C4-2B (cell line): ENCODE data around the gene BTNL8.

ENCODE experiments used
- H3K27ac ChIP-seq: fragments of 450-650 bp; 2 replicates; pipeline ENCODE4 v1.5.1; 2017
- CTCF ChIP-seq: fragments of 450-650 bp; conservative IDR thresholded peaks from 2 replicates; pipeline ENCODE4 v1.5.1; 2017; ENCODE audit warnings: mild to moderate bottlenecking
- ZFX ChIP-seq: fragments of 450-650 bp; IDR thresholded peaks from 2 replicates; pipeline ENCODE4 v1.6.1; 2017

The BTNL8 gene

GRCh38 chr5:180970336-180970735 is 71.4 kb downstream of the BTNL8 start:
- no peak for TF ChIP-seq ZFX
- no peak for TF ChIP-seq CTCF

GRCh38 chr5:180970875-180971274 is 71.9 kb downstream of the BTNL8 start:
- H3K27ac ChIP-seq = no peak overlapping the region
- TF ChIP-seq ZFX (no peak), CTCF (no peak)

More at GRCh38 chr5:180970336-180970735, 71.4 kb downstream of the BTNL8 start:
- no peak overlapping the region for H3K27ac ChIP-seq

- TF ChIP-seq CTCF = no peak
- TF ChIP-seq ZFX = no peak
- no peak overlapping the region for H3K27ac ChIP-seq
These were observed 75.8 kb downstream of the BTNL8 start for GRCh38 chr5:180974612-180975315.

- TF ChIP-seq ZFX (no peak), CTCF (no peak)
- H3K27ac ChIP-seq = no peak overlapping the region
These were observed 76.4 kb downstream of the BTNL8 start for GRCh38 chr5:180975338-180975737.

DNA sequence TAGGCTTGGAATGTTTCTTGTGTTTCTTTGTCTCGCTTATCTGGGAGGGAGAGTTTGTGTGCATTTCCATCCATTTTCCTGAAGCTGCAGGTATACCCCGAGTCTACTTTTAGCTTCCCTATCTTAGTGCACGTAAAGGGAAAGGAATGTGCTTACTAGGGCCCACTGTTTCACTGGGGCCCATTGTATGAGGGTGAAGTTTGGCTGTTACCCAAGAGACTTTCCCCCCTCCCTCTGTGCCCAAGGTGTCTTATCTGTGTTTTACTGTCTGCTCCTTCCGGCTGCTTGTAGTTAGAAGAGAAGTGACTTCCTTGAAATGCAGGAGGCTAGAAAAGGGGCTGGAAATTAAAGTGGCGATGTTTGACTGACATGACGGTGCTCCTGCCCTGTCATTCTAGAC is 77.6 kb downstream of the BTNL8 start:
- H3K27ac ChIP-seq = no peak overlapping the region
- no peak for TF ChIP-seq ZFX
- no peak for TF ChIP-seq CTCF

GRCh38 chr5:180977852-180978251 is 78.9 kb downstream of the BTNL8 start:
- TF ChIP-seq ZFX (no peak), CTCF (no peak)
- no peak overlapping the region for H3K27ac ChIP-seq

DNA sequence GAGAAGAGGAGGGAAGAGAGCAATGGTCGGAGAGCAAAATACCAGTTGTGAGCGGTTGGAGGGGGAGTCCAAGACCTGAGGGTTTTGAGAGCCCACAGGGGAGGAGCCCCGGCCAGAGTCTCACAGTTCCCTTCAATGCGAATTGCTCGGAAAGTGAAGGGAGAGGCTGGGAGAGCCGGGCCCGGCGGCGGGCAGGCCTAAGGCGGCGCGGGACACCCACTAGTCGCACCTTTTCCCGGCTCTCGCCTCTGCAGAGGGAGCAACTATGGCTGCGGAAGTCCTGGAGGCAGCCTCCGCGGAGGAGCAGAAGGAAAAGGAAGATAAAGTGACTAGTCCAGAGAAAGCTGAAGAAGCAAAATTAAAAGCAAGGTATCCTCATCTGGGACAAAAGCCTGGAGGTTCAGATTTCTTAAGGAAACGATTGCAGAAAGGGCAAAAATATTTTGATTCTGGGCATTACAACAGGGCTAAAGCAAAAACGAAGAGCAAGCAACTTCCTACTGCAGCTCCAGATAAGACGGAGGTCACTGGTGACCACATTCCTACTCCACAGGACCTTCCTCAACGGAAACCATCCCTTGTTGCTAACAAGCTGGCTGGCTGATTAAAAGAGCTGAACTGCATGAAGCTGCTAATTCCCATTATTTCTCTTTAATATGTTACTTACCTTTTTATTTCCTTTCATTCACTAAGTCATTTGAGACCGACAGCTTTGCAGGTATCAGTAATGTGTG is 83.2 kb downstream of the BTNL8 start:
- H3K27ac ChIP-seq = no peak overlapping the region
- TF ChIP-seq ZFX = no peak
- no peak for TF ChIP-seq CTCF
